SK-N-MC (cell line): ENCODE results near the gene MASP2.

Experiments
- EZH2 ChIP-seq: fragments of 200-600 bp; sonication (generic); IDR thresholded peaks from one replicate; pipeline ENCODE4 v1.6.1; 2017; ENCODE audit warnings: antibody characterized with exemption
- POLR2AphosphoS5 ChIP-seq: IDR thresholded peaks from 2 replicates; pipeline ENCODE4 v1.6.1; 2012; ENCODE audit warnings: mild to moderate bottlenecking, low read depth, low read length, borderline replicate concordance

DNA sequence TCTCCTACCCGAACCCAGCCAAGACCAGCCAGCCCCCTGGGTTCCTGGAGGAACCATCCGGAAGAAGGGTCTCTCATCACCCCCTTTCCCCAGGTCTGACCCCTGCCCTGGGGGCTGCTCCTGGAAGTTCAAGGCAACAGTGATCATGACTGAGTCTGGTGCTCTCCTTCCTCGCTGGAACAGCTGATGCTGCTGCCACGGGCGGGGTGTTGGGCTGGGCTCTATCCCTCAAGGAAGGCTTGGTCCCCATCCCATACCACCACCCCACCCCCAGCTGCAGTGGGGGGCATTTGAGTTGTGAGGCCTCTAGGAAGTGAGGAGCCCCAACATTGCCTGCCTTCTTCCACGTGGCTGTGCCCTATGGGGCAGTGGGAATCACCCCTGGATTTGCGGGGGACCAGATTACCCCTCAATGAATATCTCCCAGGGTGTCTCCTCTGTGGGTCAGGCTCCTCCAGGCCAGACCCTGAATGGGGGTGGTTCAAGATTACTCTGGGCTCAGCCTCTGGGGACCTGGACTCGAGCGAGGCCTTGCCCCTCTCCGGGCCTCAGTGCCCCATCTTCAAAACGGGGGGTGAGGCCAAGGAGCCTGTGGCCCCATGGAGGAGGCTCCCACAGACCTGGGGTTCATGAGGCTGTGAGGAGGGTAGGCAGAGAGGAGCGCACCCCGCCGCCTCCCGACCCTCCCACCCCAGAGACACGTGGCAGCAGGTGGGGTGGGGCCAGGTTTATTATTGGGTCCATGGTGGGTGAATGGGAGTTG lies 2.8 kb downstream of the MASP2 start:
- no peak for TF ChIP-seq POLR2AphosphoS5
- no peak for TF ChIP-seq EZH2
